Trophoblast cell (in vitro differentiated cells and primary cell): ENCODE results near the gene TRABD2B.

ENCODE experiments used
- DNase-seq, 2 donors: peaks; one replicate each; pipeline ENCODE4 v3.0.0-alpha.2; 2016
- H2AFZ ChIP-seq: 2 replicates; pipeline ENCODE4 v1.6.1; 2013; ENCODE audit warnings: low read length, moderate library complexity, mild to moderate bottlenecking; ENCODE audit not compliant: insufficient read depth, poor library complexity
- H2AK5ac ChIP-seq: 2 replicates; pipeline ENCODE4 v1.6.1; 2013; ENCODE audit warnings: mild to moderate bottlenecking, low read length
- H2BK120ac ChIP-seq: 2 replicates; pipeline ENCODE4 v1.6.1; 2013; ENCODE audit warnings: low read length, mild to moderate bottlenecking, moderate library complexity; ENCODE audit not compliant: insufficient read depth, poor library complexity
- H2BK12ac ChIP-seq: 2 replicates; pipeline ENCODE4 v1.6.1; 2013; ENCODE audit warnings: mild to moderate bottlenecking, low read length, moderate library complexity
- H2BK5ac ChIP-seq: 2 replicates; pipeline ENCODE4 v1.6.1; 2013; ENCODE audit warnings: low read length, low read depth, moderate library complexity, mild to moderate bottlenecking; ENCODE audit not compliant: poor library complexity
- H3K14ac ChIP-seq: 2 replicates; pipeline ENCODE4 v1.6.1; 2013; ENCODE audit warnings: mild to moderate bottlenecking, low read length
- H3K18ac ChIP-seq: 2 replicates; pipeline ENCODE4 v1.6.1; 2013; ENCODE audit warnings: mild to moderate bottlenecking, low read length
- H3K23ac ChIP-seq: 2 replicates; pipeline ENCODE4 v1.6.1; 2013; ENCODE audit warnings: low read length
- H3K27ac ChIP-seq: 2 replicates; pipeline ENCODE4 v1.5.1; 2013; ENCODE audit warnings: low read depth, mild to moderate bottlenecking, inconsistent platforms, low read length, moderate library complexity
- H3K27me3 ChIP-seq: 2 replicates; pipeline ENCODE4 v1.6.1; 2013; ENCODE audit warnings: inconsistent platforms, mild to moderate bottlenecking, low read length, moderate library complexity; ENCODE audit not compliant: insufficient read depth
- H3K36me3 ChIP-seq, 2 experiments: 1 replicate in 1 of 2; 2 replicates in 1 of 2; pipeline ENCODE4 v1.6.1; 2013; ENCODE audit warnings: low read length in 2 of 2, mild to moderate bottlenecking in 2 of 2, moderate library complexity in 1 of 2; ENCODE audit not compliant: insufficient read depth in 2 of 2, control insufficient read depth in 1 of 2
- H3K4ac ChIP-seq: 2 replicates; pipeline ENCODE4 v1.6.1; 2013; ENCODE audit warnings: low read depth, mild to moderate bottlenecking, low read length, moderate library complexity
- H3K4me1 ChIP-seq, 2 experiments: 1 replicate in 1 of 2; 2 replicates in 1 of 2; pipeline ENCODE4 v1.6.1; 2013; ENCODE audit warnings: low read length in 2 of 2, mild to moderate bottlenecking in 2 of 2, moderate library complexity in 1 of 2; ENCODE audit not compliant: insufficient read depth in 2 of 2, control insufficient read depth in 1 of 2
- H3K4me2 ChIP-seq: 2 replicates; pipeline ENCODE4 v1.6.1; 2013; ENCODE audit warnings: inconsistent platforms, mild to moderate bottlenecking, low read length, moderate library complexity
- H3K4me3 ChIP-seq: 2 replicates; pipeline ENCODE4 v1.5.1; 2013; ENCODE audit warnings: mild to moderate bottlenecking, low read depth, low read length, inconsistent platforms
- H3K79me1 ChIP-seq: one replicate; pipeline ENCODE4 v1.6.1; 2013; ENCODE audit warnings: low read length
- H3K79me2 ChIP-seq: 2 replicates; pipeline ENCODE4 v1.6.1; 2013; ENCODE audit warnings: low read length, mild to moderate bottlenecking; ENCODE audit not compliant: control insufficient read depth, insufficient read depth, poor library complexity
- H3K9ac ChIP-seq: 2 replicates; pipeline ENCODE4 v1.6.1; 2013; ENCODE audit warnings: mild to moderate bottlenecking, low read length
- H3K9me3 ChIP-seq: 2 replicates; pipeline ENCODE4 v1.6.1; 2013; ENCODE audit warnings: low read depth, mild to moderate bottlenecking, control low read depth, inconsistent platforms, low read length; ENCODE audit not compliant: insufficient read depth
- H4K12ac ChIP-seq: 2 replicates; pipeline ENCODE4 v1.6.1; 2013; ENCODE audit warnings: low read depth, mild to moderate bottlenecking, low read length, moderate library complexity
- H4K8ac ChIP-seq: 2 replicates; pipeline ENCODE4 v1.6.1; 2013; ENCODE audit warnings: low read depth, mild to moderate bottlenecking, low read length, moderate library complexity
- H4K91ac ChIP-seq: one replicate; pipeline ENCODE4 v1.6.1; 2013; ENCODE audit warnings: low read depth, mild to moderate bottlenecking, low read length, moderate library complexity
- WGBS: extraction: QIAGEN DNeasy Blood & Tissue Kit; methylation state at CpG from one replicate; pipeline ENCODE4 v1.1.7; 2013; ENCODE audit warnings: missing lambda C conversion rate; ENCODE audit not compliant: insufficient read length, insufficient coverage; ENCODE audit errors: extremely low coverage; 5-methylcytosine and 5-hydroxymethylcytosine counted together

TRABD2B gene

GRCh38 chr1:47926461-47926999 lies 70.7 kb downstream of the TRABD2B start:
- H2BK120ac ChIP-seq = no peak overlapping the region

DNA sequence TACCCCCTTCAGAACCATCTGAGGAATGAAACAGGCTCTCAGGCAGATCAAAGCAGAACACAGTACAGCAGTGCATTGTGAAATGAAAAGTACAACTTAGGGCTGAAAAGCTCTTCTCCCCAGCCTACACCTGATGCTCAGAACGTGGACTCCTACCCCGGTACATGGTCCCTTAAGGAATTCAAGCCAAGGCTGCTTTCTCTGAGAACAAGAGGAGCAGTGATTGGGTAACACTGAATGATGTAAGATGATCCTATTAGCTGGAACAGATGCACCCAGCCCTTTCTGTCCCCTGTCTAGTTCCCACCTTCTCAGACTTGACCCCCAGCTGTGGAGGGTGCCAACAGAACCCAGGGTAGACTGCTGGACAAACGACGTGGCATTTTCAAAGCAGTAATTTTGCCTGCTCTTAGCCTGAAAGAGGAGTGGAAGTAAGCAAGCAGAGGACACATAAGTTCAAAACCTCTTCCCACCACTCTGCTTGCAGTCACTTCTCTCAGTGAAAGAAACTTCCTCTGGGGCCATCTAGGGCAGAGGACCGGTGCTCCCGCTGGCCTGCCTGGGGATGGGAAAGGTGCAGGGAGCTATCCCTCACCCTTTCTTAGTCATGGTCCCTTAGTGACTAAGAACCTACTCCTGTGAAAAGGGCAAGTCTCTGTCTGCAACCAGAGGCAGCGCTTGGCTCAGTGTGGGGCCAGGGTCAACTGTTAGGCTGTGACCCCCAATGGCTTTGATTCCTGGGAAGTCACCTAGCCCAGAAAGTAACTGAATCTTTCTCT lies 72.7 kb downstream of the TRABD2B start:
- no peaks in the 10 kb centered on the region for H3K4me1 ChIP-seq
- H3K36me3 ChIP-seq = no peaks in the 10 kb centered on the region
- H2BK5ac ChIP-seq = no peak overlapping the region
- H2BK12ac ChIP-seq = no peak overlapping the region
- H3K18ac ChIP-seq = no peak overlapping the region
- no peak overlapping the region for H3K27ac ChIP-seq
- no peak overlapping the region for H3K4ac ChIP-seq
- H3K9me3 ChIP-seq = no peaks in the 10 kb centered on the region
- H3K79me1 ChIP-seq = no peaks in the 10 kb centered on the region
- no peak overlapping the region for H2BK120ac ChIP-seq
- no peaks in the 10 kb centered on the region for H3K79me2 ChIP-seq
- H3K4me2 ChIP-seq = no peak overlapping the region
- no peak overlapping the region for H4K8ac ChIP-seq
- H3K14ac ChIP-seq = no peak overlapping the region
- no CpG with 5 or more reads among the region's 7 CpGs for WGBS
- no peak overlapping the region for H2AFZ ChIP-seq
- H3K9ac ChIP-seq = no peak overlapping the region
- no peak overlapping the region for H4K12ac ChIP-seq
- H3K23ac ChIP-seq = no peak overlapping the region
- H4K91ac ChIP-seq = no peak overlapping the region
- no peaks in the 10 kb centered on the region for H3K27me3 ChIP-seq
- no peak for DNase-seq
- H3K4me3 ChIP-seq = no peak overlapping the region
- H2AK5ac ChIP-seq = no peak overlapping the region

More at GRCh38 chr1:47926461-47926999, 70.7 kb downstream of the TRABD2B start:
- Histone ChIP-seq H2AFZ (no peak overlapping the region), H3K9ac (no peak overlapping the region), H4K12ac (no peak overlapping the region), H2BK5ac (no peak overlapping the region), H2BK12ac (no peak overlapping the region), H3K4me1 (no peaks in the 10 kb centered on the region), H3K79me2 (no peaks in the 10 kb centered on the region), H3K79me1 (no peaks in the 10 kb centered on the region), H3K27me3 (no peaks in the 10 kb centered on the region), H3K4ac (no peak overlapping the region), H3K18ac (no peak overlapping the region), H3K36me3 (no peaks in the 10 kb centered on the region), H3K4me3 (no peak overlapping the region), H2AK5ac (no peak overlapping the region), H3K9me3 (no peaks in the 10 kb centered on the region), H4K8ac (no peak overlapping the region), H3K4me2 (no peak overlapping the region), H3K14ac (no peak overlapping the region), H3K27ac (no peak overlapping the region), H3K23ac (no peak overlapping the region), H4K91ac (no peak overlapping the region)
- no CpG with 5 or more reads among the region's 2 CpGs for WGBS
- DNase-seq = no peak

GRCh38 chr1:47921935-47922415 lies 75.2 kb downstream of the TRABD2B start:
- no peak overlapping the region for H3K18ac ChIP-seq
- H4K8ac ChIP-seq = no peak overlapping the region
- H3K9ac ChIP-seq = no peak overlapping the region
- H2BK120ac ChIP-seq = no peak overlapping the region
- H2AFZ ChIP-seq = no peak overlapping the region
- no peak overlapping the region for H2BK5ac ChIP-seq
- no peaks in the 10 kb centered on the region for H3K27me3 ChIP-seq
- no peaks in the 10 kb centered on the region for H3K9me3 ChIP-seq
- no peak overlapping the region for H2AK5ac ChIP-seq
- no peaks in the 10 kb centered on the region for H3K79me1 ChIP-seq
- H3K36me3 ChIP-seq = no peaks in the 10 kb centered on the region
- no peak overlapping the region for H3K23ac ChIP-seq
- no peaks in the 10 kb centered on the region for H3K4me1 ChIP-seq
- no peak overlapping the region for H3K4ac ChIP-seq
- no peak overlapping the region for H3K4me2 ChIP-seq
- no CpG with 5 or more reads among the region's 4 CpGs for WGBS
- H4K12ac ChIP-seq = no peak overlapping the region
- H3K14ac ChIP-seq = no peak overlapping the region
- H3K4me3 ChIP-seq = no peak overlapping the region
- H2BK12ac ChIP-seq = no peak overlapping the region
- no peaks in the 10 kb centered on the region for H3K79me2 ChIP-seq
- no peak overlapping the region for H4K91ac ChIP-seq
- H3K27ac ChIP-seq = no peak overlapping the region
- DNase-seq = no peak

DNA sequence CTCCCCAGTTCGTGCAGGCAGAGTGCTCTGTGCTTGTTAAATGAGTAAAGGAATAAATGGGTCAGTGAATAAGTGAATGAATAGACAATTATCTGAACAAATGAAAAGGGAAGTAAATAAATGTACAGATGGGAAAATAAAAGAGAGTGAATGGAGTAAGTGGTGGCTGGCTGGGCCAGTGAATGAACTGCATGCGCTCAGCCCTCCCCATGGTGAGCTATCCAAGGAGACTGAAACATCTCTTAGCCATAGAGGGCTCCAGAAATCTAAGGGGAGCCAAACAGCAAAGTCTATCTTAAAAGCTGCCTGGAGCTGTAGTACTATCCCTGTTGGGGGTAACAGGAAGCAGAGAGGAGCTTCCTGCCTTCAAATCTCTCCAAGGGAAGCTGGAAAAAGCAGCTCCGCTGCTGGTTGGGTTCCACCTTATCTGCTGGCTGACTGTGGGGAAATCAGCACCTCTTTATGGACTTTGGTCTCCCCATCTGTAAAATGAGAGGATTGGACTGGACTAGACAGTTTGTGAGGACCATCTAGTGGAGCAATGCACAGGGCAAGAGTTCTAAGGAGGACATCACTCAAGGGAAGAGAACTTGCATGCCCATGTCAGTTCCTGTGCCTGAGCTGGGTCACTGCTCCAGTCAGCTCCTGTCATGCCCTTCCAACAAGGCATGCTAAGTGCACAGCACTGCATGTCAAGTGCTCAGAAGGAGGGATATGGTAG lies 77.9 kb downstream of the TRABD2B start:
- DNase-seq = no peak
- Histone ChIP-seq H3K4ac (no peak overlapping the region), H3K79me2 (no peaks in the 10 kb centered on the region), H4K8ac (no peak overlapping the region), H2AK5ac (no peak overlapping the region), H2BK12ac (no peak overlapping the region), H2BK5ac (no peak overlapping the region), H3K79me1 (no peaks in the 10 kb centered on the region), H3K4me3 (no peak overlapping the region), H4K12ac (no peak overlapping the region), H3K9ac (no peak overlapping the region), H2BK120ac (no peak overlapping the region), H2AFZ (no peak overlapping the region), H3K18ac (no peak overlapping the region), H3K23ac (no peak overlapping the region), H3K27ac (no peak overlapping the region), H3K14ac (no peak overlapping the region), H3K4me1 (no peaks in the 10 kb centered on the region), H3K4me2 (no peak overlapping the region), H4K91ac (no peak overlapping the region), H3K27me3 (no peaks in the 10 kb centered on the region), H3K9me3 (no peaks in the 10 kb centered on the region), H3K36me3 (no peaks in the 10 kb centered on the region)
- no CpG with 5 or more reads among the region's 3 CpGs for WGBS
